ENCODE measurements around the gene UBE4B.

DNA sequence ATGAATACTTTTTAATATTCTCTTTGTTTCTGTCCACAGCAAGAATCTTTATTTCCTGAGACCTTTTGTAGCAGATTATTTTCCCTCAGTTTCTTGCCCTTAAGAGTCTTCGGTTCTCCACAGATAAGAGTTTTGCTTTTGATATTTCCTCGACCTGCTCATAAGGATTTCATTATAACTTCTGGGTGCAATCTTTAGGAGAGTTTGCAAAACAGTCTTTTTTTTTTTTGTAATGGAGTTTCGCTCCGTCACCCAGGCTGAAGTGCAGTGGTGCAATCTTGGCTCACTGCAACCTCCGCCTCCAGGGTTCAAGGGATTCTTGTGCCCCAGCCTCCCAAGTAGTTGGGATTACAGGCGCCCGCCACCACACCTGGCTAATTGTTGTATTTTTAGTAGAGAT, 10.1 kb upstream of the UBE4B start:
- TF ChIP-seq, protein P1, sequence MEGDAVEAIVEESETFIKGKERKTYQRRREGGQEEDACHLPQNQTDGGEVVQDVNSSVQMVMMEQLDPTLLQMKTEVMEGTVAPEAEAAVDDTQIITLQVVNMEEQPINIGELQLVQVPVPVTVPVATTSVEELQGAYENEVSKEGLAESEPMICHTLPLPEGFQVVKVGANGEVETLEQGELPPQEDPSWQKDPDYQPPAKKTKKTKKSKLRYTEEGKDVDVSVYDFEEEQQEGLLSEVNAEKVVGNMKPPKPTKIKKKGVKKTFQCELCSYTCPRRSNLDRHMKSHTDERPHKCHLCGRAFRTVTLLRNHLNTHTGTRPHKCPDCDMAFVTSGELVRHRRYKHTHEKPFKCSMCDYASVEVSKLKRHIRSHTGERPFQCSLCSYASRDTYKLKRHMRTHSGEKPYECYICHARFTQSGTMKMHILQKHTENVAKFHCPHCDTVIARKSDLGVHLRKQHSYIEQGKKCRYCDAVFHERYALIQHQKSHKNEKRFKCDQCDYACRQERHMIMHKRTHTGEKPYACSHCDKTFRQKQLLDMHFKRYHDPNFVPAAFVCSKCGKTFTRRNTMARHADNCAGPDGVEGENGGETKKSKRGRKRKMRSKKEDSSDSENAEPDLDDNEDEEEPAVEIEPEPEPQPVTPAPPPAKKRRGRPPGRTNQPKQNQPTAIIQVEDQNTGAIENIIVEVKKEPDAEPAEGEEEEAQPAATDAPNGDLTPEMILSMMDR (IDR thresholded peaks at IDR 0.05), result no peak
- no peak for TF ChIP-seq POLR2A (IDR thresholded peaks at IDR 0.05)

Measured in testis (tissue), 2 donors.